ENCODE measurements around the gene PRKAR1A. TPM values are rescaled to one million over a fixed set of nuclear protein-coding genes. Genes with fewer than 3 reads are reported as not detected.

The PRKAR1A gene
- total and polyA plus RNA-seq, 2 donors: 183 to 326 TPM

GRCh38 chr17:68599091-68599490, 86.9 kb downstream of the PRKAR1A start:
- DNase-seq (ENCODE audit: extremely low spot score): no peak
- Histone ChIP-seq H3K36me3 (ENCODE audit: insufficient read depth) (no peaks in the 10 kb centered on the region), H3K4me1 (ENCODE audit: insufficient read depth) (no peaks in the 10 kb centered on the region), H3K4me3 (ENCODE audit: low read depth, low read length) (no peak overlapping the region), H3K27ac (ENCODE audit: low read depth) (no peak overlapping the region)
- 50% methylated on average over 4 of the region's 4 CpGs for WGBS

- WGBS: 37% methylated on average over 18 of the region's 18 CpGs
- Histone ChIP-seq H3K4me3 (ENCODE audit: low read depth, low read length) (peak overlapping the region; percentile 37), H3K4me1 (ENCODE audit: insufficient read depth) (no peaks in the 10 kb centered on the region), H3K27ac (ENCODE audit: low read depth) (no peak overlapping the region), H3K36me3 (ENCODE audit: insufficient read depth) (no peaks in the 10 kb centered on the region)
- no peak for DNase-seq (ENCODE audit: extremely low spot score)
Measured at GRCh38 chr17:68599552-68600066, 87.4 kb downstream of the PRKAR1A start.

- Histone ChIP-seq H3K4me3 (ENCODE audit: low read depth, low read length) (peak overlapping the region; percentile 37), H3K27ac (ENCODE audit: low read depth) (no peak overlapping the region), H3K4me1 (ENCODE audit: insufficient read depth) (peaks cover 2% of the 10 kb centered on the region), H3K36me3 (ENCODE audit: insufficient read depth) (no peaks in the 10 kb centered on the region)
- no peak for DNase-seq (ENCODE audit: extremely low spot score)
- 2% methylated on average over 88 of the region's 88 CpGs for WGBS
Measured at GRCh38 chr17:68600067-68600930, 88.1 kb downstream of the PRKAR1A start.

Other genes starting within 250 kb of the PRKAR1A start
- 0.74 TPM for gene SLC16A6, start 221.3 kb upstream of the PRKAR1A start, total RNA-seq
- 0.41 TPM for gene SLC16A6, start 221.3 kb upstream of the PRKAR1A start, polyA plus RNA-seq
- 3.3 TPM for gene ARSG, start 220.9 kb upstream of the PRKAR1A start, total RNA-seq
- 2.9 TPM for gene ARSG, start 220.9 kb upstream of the PRKAR1A start, polyA plus RNA-seq
- gene WIPI1, start 54.9 kb upstream of the PRKAR1A start, total RNA-seq: 61.1 TPM
- gene WIPI1, start 54.9 kb upstream of the PRKAR1A start, polyA plus RNA-seq: 35.4 TPM
- 6.1 TPM for gene FAM20A, start 88.9 kb downstream of the PRKAR1A start, total RNA-seq
- 5.4 TPM for gene FAM20A, start 88.9 kb downstream of the PRKAR1A start, polyA plus RNA-seq